ENCODE measurements around the gene SLC26A1.

GRCh38 chr4:1036976-1037810 is 44.0 kb upstream of the SLC26A1 start:
- no peak for TF ChIP-seq POLR2A (IDR thresholded peaks at IDR 0.05; ENCODE audit: low read depth, low read length)
- no peak for TF ChIP-seq CTCF (IDR thresholded peaks at IDR 0.05; ENCODE audit: extremely low read depth in 1 of 2, insufficient read depth in 1 of 2, low read depth in 1 of 2, low read length in 2 of 2)
- no peak for TF ChIP-seq EZH2 (IDR thresholded peaks at IDR 0.05; ENCODE audit: borderline replicate concordance, low read depth, low read length, severe bottlenecking)
- TF ChIP-seq JUN (IDR thresholded peaks at IDR 0.05; ENCODE audit: borderline replicate concordance, insufficient read depth, insufficient read length, low read depth): no peak
- no peak for TF ChIP-seq GATA2 (IDR thresholded peaks at IDR 0.05; ENCODE audit: insufficient read depth, insufficient read length, low read depth, low read length)
- TF ChIP-seq POLR2AphosphoS5 (IDR thresholded peaks at IDR 0.05; ENCODE audit: insufficient read depth, low read depth, low read length): no peak
- TF ChIP-seq MAX (IDR thresholded peaks at IDR 0.05; ENCODE audit: insufficient read depth, insufficient read length): no peak

Data from endothelial cell of umbilical vein (primary cell).